Middle frontal gyrus (tissue), 1 donor: ENCODE results near the gene INVS.
"Not testable (repeated sequence)": the region's sequence is repeated elsewhere in the genome, so short reads cannot be mapped to it uniquely, and the experiment has no call there.

Experiments used
- DNase-seq: peaks from one replicate; pipeline ENCODE4 v3.0.0-alpha.2; 2015; ENCODE audit warnings: low spot score; ENCODE audit errors: extremely low spot score

INVS gene

GRCh38 chr9:100117316-100117715, 18.3 kb downstream of the INVS start:
- DNase-seq, result no peak

- no peak for DNase-seq
These were observed 21.2 kb downstream of the INVS start for GRCh38 chr9:100120286-100120685.

GRCh38 chr9:100125236-100125635, 26.2 kb downstream of the INVS start:
- no peak for DNase-seq

GRCh38 chr9:100125910-100126309, 26.9 kb downstream of the INVS start:
- no peak for DNase-seq

- DNase-seq, result no peak
These were observed 27.4 kb downstream of the INVS start for GRCh38 chr9:100126423-100126822.

- DNase-seq, result no peak
These were observed 30.7 kb downstream of the INVS start for GRCh38 chr9:100129772-100130171.

- no peak for DNase-seq
These were observed 32.2 kb downstream of the INVS start for GRCh38 chr9:100131216-100131615.

- no peak for DNase-seq
These were observed 32.9 kb downstream of the INVS start for GRCh38 chr9:100131875-100132430.

GRCh38 chr9:100134731-100135130, 35.7 kb downstream of the INVS start:
- no peak for DNase-seq

GRCh38 chr9:100136799-100137198, 37.8 kb downstream of the INVS start:
- DNase-seq, result not testable (repeated sequence)

GRCh38 chr9:100140303-100140702, 41.3 kb downstream of the INVS start:
- not testable (repeated sequence) for DNase-seq

GRCh38 chr9:100141862-100142261, 42.8 kb downstream of the INVS start:
- not testable (repeated sequence) for DNase-seq

GRCh38 chr9:100145167-100145934, 46.3 kb downstream of the INVS start:
- DNase-seq, result not testable (repeated sequence)

GRCh38 chr9:100145976-100146375, 46.9 kb downstream of the INVS start:
- DNase-seq, result not testable (repeated sequence)

- no peak for DNase-seq
These were observed 51.2 kb downstream of the INVS start for GRCh38 chr9:100150214-100150613.

- no peak for DNase-seq
These were observed 61.0 kb downstream of the INVS start for GRCh38 chr9:100160021-100160420.

- DNase-seq, result no peak
These were observed 68.1 kb downstream of the INVS start for GRCh38 chr9:100167176-100167575.

GRCh38 chr9:100167915-100168654, 69.0 kb downstream of the INVS start:
- no peak for DNase-seq

GRCh38 chr9:100170085-100170484, 71.0 kb downstream of the INVS start:
- DNase-seq, result no peak

GRCh38 chr9:100170556-100170955, 71.5 kb downstream of the INVS start:
- DNase-seq, result no peak

- no peak for DNase-seq
These were observed 87.3 kb downstream of the INVS start for GRCh38 chr9:100186356-100186755.

GRCh38 chr9:100190339-100190738, 91.3 kb downstream of the INVS start:
- no peak for DNase-seq
